ENCODE measurements around the gene RNU6-1.
A peak's percentile ranks its signal among the peaks of the same experiment; 100 is the strongest.

RNU6-1 gene

GRCh38 chr15:67835297-67836133 lies 4.3 kb downstream of the RNU6-1 start:
- no CpG with 5 or more reads among the region's 59 CpGs for WGBS (ENCODE audit: insufficient coverage, insufficient read length)
- Histone ChIP-seq H3K27me3 (ENCODE audit: control insufficient read depth, insufficient read depth, low read length) (peaks cover 70% of the 10 kb centered on the region), H3K9me3 (ENCODE audit: control insufficient read depth, insufficient read depth, low read length) (no peaks in the 10 kb centered on the region), H3K4me3 (ENCODE audit: low read length) (peak overlapping the region; percentile 38; the same call in 1 of the 2 replicates), H3K27ac (ENCODE audit: low read length) (no peak overlapping the region), H3K4me1 (ENCODE audit: control insufficient read depth, insufficient read depth, low read length) (peaks cover 5% of the 10 kb centered on the region), H3K36me3 (ENCODE audit: control insufficient read depth, insufficient read depth, low read length) (peaks cover 2% of the 10 kb centered on the region; the same call in 1 of the 2 replicates)
- DNase-seq (ENCODE audit: low read depth, low spot score) = no peak

- WGBS (ENCODE audit: insufficient coverage, insufficient read length) = no CpG with 5 or more reads among the region's 59 CpGs
- H3K27ac ChIP-seq (ENCODE audit: low read length) = no peak overlapping the region
- DNase-seq (ENCODE audit: low read depth, low spot score) = no peak
- H3K36me3 ChIP-seq (ENCODE audit: control insufficient read depth, insufficient read depth, low read length) = no peaks in the 10 kb centered on the region
- H3K27me3 ChIP-seq (ENCODE audit: control insufficient read depth, insufficient read depth, low read length) = peaks cover 78% of the 10 kb centered on the region
- no peaks in the 10 kb centered on the region for H3K9me3 ChIP-seq (ENCODE audit: control insufficient read depth, insufficient read depth, low read length)
- peak overlapping the region; percentile 38 for H3K4me3 ChIP-seq (ENCODE audit: low read length)
- peaks cover 5% of the 10 kb centered on the region for H3K4me1 ChIP-seq (ENCODE audit: control insufficient read depth, insufficient read depth, low read length)
Observed at GRCh38 chr15:67834581-67835296, 5.1 kb downstream of the RNU6-1 start.

- peaks cover 85% of the 10 kb centered on the region for H3K27me3 ChIP-seq (ENCODE audit: control insufficient read depth, insufficient read depth, low read length)
- H3K4me1 ChIP-seq (ENCODE audit: control insufficient read depth, insufficient read depth, low read length) = peaks cover 9% of the 10 kb centered on the region
- no peak for DNase-seq (ENCODE audit: low read depth, low spot score)
- H3K9me3 ChIP-seq (ENCODE audit: control insufficient read depth, insufficient read depth, low read length) = no peaks in the 10 kb centered on the region
- no peaks in the 10 kb centered on the region for H3K36me3 ChIP-seq (ENCODE audit: control insufficient read depth, insufficient read depth, low read length)
- no peak overlapping the region for H3K27ac ChIP-seq (ENCODE audit: low read length)
- peak overlapping the region; percentile 20; the same call in 1 of the 2 replicates for H3K4me3 ChIP-seq (ENCODE audit: low read length)
- WGBS (ENCODE audit: insufficient coverage, insufficient read length) = no CpG with 5 or more reads among the region's 44 CpGs
Observed at GRCh38 chr15:67833710-67834511, 5.9 kb downstream of the RNU6-1 start.

GRCh38 chr15:67832897-67833709 lies 6.7 kb downstream of the RNU6-1 start:
- peaks cover 92% of the 10 kb centered on the region for H3K27me3 ChIP-seq (ENCODE audit: control insufficient read depth, insufficient read depth, low read length)

GRCh38 chr15:67832031-67832551 lies 7.8 kb downstream of the RNU6-1 start:
- no peaks in the 10 kb centered on the region for H3K36me3 ChIP-seq (ENCODE audit: control insufficient read depth, insufficient read depth, low read length)
- WGBS (ENCODE audit: insufficient coverage, insufficient read length) = no CpG with 5 or more reads among the region's 9 CpGs
- peaks cover 92% of the 10 kb centered on the region for H3K27me3 ChIP-seq (ENCODE audit: control insufficient read depth, insufficient read depth, low read length)
- H3K4me1 ChIP-seq (ENCODE audit: control insufficient read depth, insufficient read depth, low read length) = peaks cover 11% of the 10 kb centered on the region
- no peak overlapping the region for H3K27ac ChIP-seq (ENCODE audit: low read length)
- DNase-seq (ENCODE audit: low read depth, low spot score) = no peak
- no peak overlapping the region for H3K4me3 ChIP-seq (ENCODE audit: low read length)
- H3K9me3 ChIP-seq (ENCODE audit: control insufficient read depth, insufficient read depth, low read length) = no peaks in the 10 kb centered on the region

More at GRCh38 chr15:67832897-67833709, 6.7 kb downstream of the RNU6-1 start:
- Histone ChIP-seq H3K9me3 (ENCODE audit: control insufficient read depth, insufficient read depth, low read length) (no peaks in the 10 kb centered on the region), H3K27ac (ENCODE audit: low read length) (no peak overlapping the region), H3K4me1 (ENCODE audit: control insufficient read depth, insufficient read depth, low read length) (peaks cover 10% of the 10 kb centered on the region), H3K4me3 (ENCODE audit: low read length) (peak overlapping the region; percentile 20; the same call in 1 of the 2 replicates), H3K36me3 (ENCODE audit: control insufficient read depth, insufficient read depth, low read length) (no peaks in the 10 kb centered on the region)
- WGBS (ENCODE audit: insufficient coverage, insufficient read length) = no CpG with 5 or more reads among the region's 32 CpGs
- DNase-seq (ENCODE audit: low read depth, low spot score) = no peak

- Histone ChIP-seq H3K36me3 (ENCODE audit: control insufficient read depth, insufficient read depth, low read length) (no peaks in the 10 kb centered on the region; the same call in 1 of the 2 replicates), H3K4me1 (ENCODE audit: control insufficient read depth, insufficient read depth, low read length) (peaks cover 12% of the 10 kb centered on the region), H3K4me3 (ENCODE audit: low read length) (no peak overlapping the region), H3K9me3 (ENCODE audit: control insufficient read depth, insufficient read depth, low read length) (no peaks in the 10 kb centered on the region), H3K27me3 (ENCODE audit: control insufficient read depth, insufficient read depth, low read length) (peaks cover 94% of the 10 kb centered on the region), H3K27ac (ENCODE audit: low read length) (no peak overlapping the region)
- no peak for DNase-seq (ENCODE audit: low read depth, low spot score)
Observed at GRCh38 chr15:67831363-67831762, 8.5 kb downstream of the RNU6-1 start.

GRCh38 chr15:67829647-67830504 lies 10.0 kb downstream of the RNU6-1 start:
- H3K27me3 ChIP-seq (ENCODE audit: control insufficient read depth, insufficient read depth, low read length) = peaks cover 94% of the 10 kb centered on the region
- H3K27ac ChIP-seq (ENCODE audit: low read length) = no peak overlapping the region
- no peak overlapping the region; the same call in 1 of the 2 replicates for H3K4me3 ChIP-seq (ENCODE audit: low read length)
- no CpG with 5 or more reads among the region's 68 CpGs for WGBS (ENCODE audit: insufficient coverage, insufficient read length)
- H3K4me1 ChIP-seq (ENCODE audit: control insufficient read depth, insufficient read depth, low read length) = peaks cover 16% of the 10 kb centered on the region
- no peaks in the 10 kb centered on the region; the same call in 1 of the 2 replicates for H3K36me3 ChIP-seq (ENCODE audit: control insufficient read depth, insufficient read depth, low read length)
- no peaks in the 10 kb centered on the region for H3K9me3 ChIP-seq (ENCODE audit: control insufficient read depth, insufficient read depth, low read length)
- no peak for DNase-seq (ENCODE audit: low read depth, low spot score)

- Histone ChIP-seq H3K9me3 (ENCODE audit: control insufficient read depth, insufficient read depth, low read length) (no peaks in the 10 kb centered on the region), H3K36me3 (ENCODE audit: control insufficient read depth, insufficient read depth, low read length) (no peaks in the 10 kb centered on the region; the same call in 1 of the 2 replicates), H3K4me3 (ENCODE audit: low read length) (no peak overlapping the region; the same call in 1 of the 2 replicates), H3K27ac (ENCODE audit: low read length) (no peak overlapping the region), H3K4me1 (ENCODE audit: control insufficient read depth, insufficient read depth, low read length) (peaks cover 18% of the 10 kb centered on the region), H3K27me3 (ENCODE audit: control insufficient read depth, insufficient read depth, low read length) (peaks cover 95% of the 10 kb centered on the region)
- WGBS (ENCODE audit: insufficient coverage, insufficient read length) = no CpG with 5 or more reads among the region's 54 CpGs
- DNase-seq (ENCODE audit: low read depth, low spot score) = no peak
Observed at GRCh38 chr15:67828969-67829646, 10.7 kb downstream of the RNU6-1 start.

Data from iPS DF 6.9 (cell line).